ENCODE measurements around the gene PSMA8. TPM values are rescaled to one million over a fixed set of nuclear protein-coding genes. Genes with fewer than 3 reads are reported as not detected.
A peak's percentile ranks its signal among the peaks of the same experiment; 100 is the strongest.
"Not testable (repeated sequence)": the region's sequence is repeated elsewhere in the genome, so short reads cannot be mapped to it uniquely, and the experiment has no call there.

PSMA8 gene
- total RNA-seq, 1 donor from 2014 or later = not detected

- peak overlapping the region; percentile 17 for H3K4me3 Mint-ChIP-seq (ENCODE audit: unreplicated experiment)
- no peaks in the 10 kb centered on the region for H3K27me3 Mint-ChIP-seq (ENCODE audit: unreplicated experiment)
- TF ChIP-seq, protein P1, sequence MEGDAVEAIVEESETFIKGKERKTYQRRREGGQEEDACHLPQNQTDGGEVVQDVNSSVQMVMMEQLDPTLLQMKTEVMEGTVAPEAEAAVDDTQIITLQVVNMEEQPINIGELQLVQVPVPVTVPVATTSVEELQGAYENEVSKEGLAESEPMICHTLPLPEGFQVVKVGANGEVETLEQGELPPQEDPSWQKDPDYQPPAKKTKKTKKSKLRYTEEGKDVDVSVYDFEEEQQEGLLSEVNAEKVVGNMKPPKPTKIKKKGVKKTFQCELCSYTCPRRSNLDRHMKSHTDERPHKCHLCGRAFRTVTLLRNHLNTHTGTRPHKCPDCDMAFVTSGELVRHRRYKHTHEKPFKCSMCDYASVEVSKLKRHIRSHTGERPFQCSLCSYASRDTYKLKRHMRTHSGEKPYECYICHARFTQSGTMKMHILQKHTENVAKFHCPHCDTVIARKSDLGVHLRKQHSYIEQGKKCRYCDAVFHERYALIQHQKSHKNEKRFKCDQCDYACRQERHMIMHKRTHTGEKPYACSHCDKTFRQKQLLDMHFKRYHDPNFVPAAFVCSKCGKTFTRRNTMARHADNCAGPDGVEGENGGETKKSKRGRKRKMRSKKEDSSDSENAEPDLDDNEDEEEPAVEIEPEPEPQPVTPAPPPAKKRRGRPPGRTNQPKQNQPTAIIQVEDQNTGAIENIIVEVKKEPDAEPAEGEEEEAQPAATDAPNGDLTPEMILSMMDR (IDR thresholded peaks at IDR 0.05; ENCODE audit: partially characterized antibody, unreplicated experiment) = no peak
- no peaks in the 10 kb centered on the region for H3K9me3 Mint-ChIP-seq (ENCODE audit: unreplicated experiment)
- H3K27ac Mint-ChIP-seq (ENCODE audit: unreplicated experiment) = no peak overlapping the region
- DNase-seq = no peak
- no peaks in the 10 kb centered on the region for H3K4me1 Mint-ChIP-seq (ENCODE audit: low read depth, unreplicated experiment)
- H3K36me3 Mint-ChIP-seq (ENCODE audit: unreplicated experiment) = no peaks in the 10 kb centered on the region
Measured at GRCh38 chr18:26134107-26134506, 438 bp downstream of the PSMA8 start.

- Mint-ChIP-seq H3K9me3 (ENCODE audit: unreplicated experiment) (no peaks in the 10 kb centered on the region), H3K27me3 (ENCODE audit: unreplicated experiment) (no peaks in the 10 kb centered on the region)
Measured at GRCh38 chr18:26135548-26135947, 1.9 kb downstream of the PSMA8 start.

DNA sequence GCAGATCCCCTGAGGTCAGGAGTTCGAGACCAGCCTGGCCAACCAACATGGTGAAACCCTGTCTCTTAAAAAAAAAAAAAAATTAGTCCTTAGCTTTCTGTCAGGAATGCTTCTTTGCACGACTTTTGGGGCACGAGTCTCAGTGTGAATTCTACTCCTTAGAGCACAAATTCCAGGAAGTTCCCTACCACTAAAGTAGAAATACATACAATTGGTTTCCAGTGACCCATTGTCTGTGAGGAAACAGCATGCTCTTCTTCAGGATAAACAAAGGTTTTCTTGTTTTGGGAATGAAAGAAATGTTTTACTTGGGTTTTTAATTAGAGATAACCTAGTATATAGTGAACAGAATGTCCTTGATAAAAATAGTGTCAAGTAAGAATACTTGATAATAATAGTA lies 23.7 kb downstream of the PSMA8 start:
- TF ChIP-seq, protein P1 (IDR thresholded peaks at IDR 0.05; ENCODE audit: partially characterized antibody, unreplicated experiment) = no peak
- H3K27ac Mint-ChIP-seq (ENCODE audit: unreplicated experiment) = no peak overlapping the region
- no peaks in the 10 kb centered on the region for H3K27me3 Mint-ChIP-seq (ENCODE audit: unreplicated experiment)
- no peaks in the 10 kb centered on the region for H3K9me3 Mint-ChIP-seq (ENCODE audit: unreplicated experiment)
- DNase-seq = no peak
- H3K4me1 Mint-ChIP-seq (ENCODE audit: low read depth, unreplicated experiment) = no peaks in the 10 kb centered on the region
- no peak overlapping the region for H3K4me3 Mint-ChIP-seq (ENCODE audit: unreplicated experiment)
- no peaks in the 10 kb centered on the region for H3K36me3 Mint-ChIP-seq (ENCODE audit: unreplicated experiment)

More at GRCh38 chr18:26135548-26135947, 1.9 kb downstream of the PSMA8 start:
- Mint-ChIP-seq H3K27ac (ENCODE audit: unreplicated experiment) (no peak overlapping the region), H3K36me3 (ENCODE audit: unreplicated experiment) (no peaks in the 10 kb centered on the region), H3K4me3 (ENCODE audit: unreplicated experiment) (no peak overlapping the region), H3K4me1 (ENCODE audit: low read depth, unreplicated experiment) (no peaks in the 10 kb centered on the region)
- TF ChIP-seq, protein P1 (IDR thresholded peaks at IDR 0.05; ENCODE audit: partially characterized antibody, unreplicated experiment) = no peak
- DNase-seq = no peak

- TF ChIP-seq, protein P1 (IDR thresholded peaks at IDR 0.05; ENCODE audit: partially characterized antibody, unreplicated experiment) = peak; percentile 30
Measured at GRCh38 chr18:26159353-26159752, 25.7 kb downstream of the PSMA8 start.

DNA sequence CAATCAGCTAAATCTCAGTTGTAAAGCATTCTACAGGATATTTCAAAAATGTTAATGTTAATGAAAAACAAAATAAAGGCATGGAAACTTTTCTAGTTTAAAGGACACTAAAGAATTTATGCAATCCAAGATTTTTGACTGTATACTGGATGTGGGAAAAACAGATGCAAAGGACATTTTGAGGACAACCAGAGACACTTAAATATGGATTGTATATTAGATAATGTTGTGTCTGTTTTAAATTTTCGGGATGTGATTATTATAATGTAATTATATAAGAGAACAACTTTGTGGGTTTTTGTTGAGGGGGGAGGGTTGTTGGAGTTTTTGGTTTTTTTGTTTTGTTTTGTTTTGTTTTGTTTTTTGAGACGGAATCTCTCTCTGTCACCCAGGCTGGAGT lies 30.9 kb downstream of the PSMA8 start:
- Mint-ChIP-seq H3K4me1 (ENCODE audit: low read depth, unreplicated experiment) (no peaks in the 10 kb centered on the region), H3K27me3 (ENCODE audit: unreplicated experiment) (no peaks in the 10 kb centered on the region)
- no peak for DNase-seq

More at GRCh38 chr18:26159353-26159752, 25.7 kb downstream of the PSMA8 start:
- Mint-ChIP-seq H3K36me3 (ENCODE audit: unreplicated experiment) (no peaks in the 10 kb centered on the region), H3K27ac (ENCODE audit: unreplicated experiment) (no peak overlapping the region), H3K4me1 (ENCODE audit: low read depth, unreplicated experiment) (no peaks in the 10 kb centered on the region), H3K4me3 (ENCODE audit: unreplicated experiment) (no peak overlapping the region), H3K9me3 (ENCODE audit: unreplicated experiment) (no peaks in the 10 kb centered on the region), H3K27me3 (ENCODE audit: unreplicated experiment) (no peaks in the 10 kb centered on the region)
- DNase-seq = no peak

DNA sequence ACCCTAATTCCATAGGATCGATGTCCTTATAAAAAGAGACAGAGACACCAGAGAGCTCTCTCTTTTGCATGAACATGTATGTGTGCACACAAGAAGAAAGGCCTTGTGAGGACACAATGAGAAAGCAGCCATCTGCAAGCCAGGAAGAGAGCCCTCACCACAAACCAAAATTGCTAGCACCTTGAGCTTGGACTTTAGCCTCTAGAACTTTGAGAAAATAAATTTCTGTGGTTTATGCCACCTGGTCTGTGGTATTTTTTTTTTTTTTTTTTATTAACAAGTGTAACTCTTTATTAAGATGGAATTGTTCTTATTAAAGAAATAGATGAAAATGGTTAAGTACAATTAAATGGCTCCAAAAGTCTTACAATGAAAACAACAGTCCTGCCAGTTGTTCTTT lies 33.9 kb downstream of the PSMA8 start:
- H3K4me3 Mint-ChIP-seq (ENCODE audit: unreplicated experiment); H3K4me1 Mint-ChIP-seq (ENCODE audit: low read depth, unreplicated experiment); H3K9me3 Mint-ChIP-seq (ENCODE audit: unreplicated experiment); DNase-seq; H3K27me3 Mint-ChIP-seq (ENCODE audit: unreplicated experiment); H3K27ac Mint-ChIP-seq (ENCODE audit: unreplicated experiment); H3K36me3 Mint-ChIP-seq (ENCODE audit: unreplicated experiment): not testable (repeated sequence)

More for the DNA sequence above, 30.9 kb downstream of the PSMA8 start:
- H3K9me3 Mint-ChIP-seq (ENCODE audit: unreplicated experiment) = no peaks in the 10 kb centered on the region
- no peak overlapping the region for H3K4me3 Mint-ChIP-seq (ENCODE audit: unreplicated experiment)
- H3K27ac Mint-ChIP-seq (ENCODE audit: unreplicated experiment) = no peak overlapping the region
- no peaks in the 10 kb centered on the region for H3K36me3 Mint-ChIP-seq (ENCODE audit: unreplicated experiment)
- TF ChIP-seq, protein P1 (IDR thresholded peaks at IDR 0.05; ENCODE audit: partially characterized antibody, unreplicated experiment) = no peak

Measured in glutamatergic neuron (in vitro differentiated cells).